22Rv1 (cell line): Measurements from ENCODE around the gene GOLGA6C.
"Not testable (repeated sequence)": the region's sequence is repeated elsewhere in the genome, so short reads cannot be mapped to it uniquely, and the experiment has no call there.

ENCODE experiments used
- H3K27ac ChIP-seq: fragments of 450-650 bp; 2 replicates; pipeline ENCODE4 v1.5.1; 2017
- CTCF ChIP-seq: fragments of 450-650 bp; IDR thresholded peaks from 2 replicates; pipeline ENCODE4 v1.5.1; 2017; ENCODE audit warnings: mild to moderate bottlenecking
- ZFX ChIP-seq: fragments of 450-650 bp; IDR thresholded peaks from 2 replicates; pipeline ENCODE4 v1.6.1; 2017; ENCODE audit warnings: antibody characterized with exemption, borderline replicate concordance

Gene GOLGA6C

GRCh38 chr15:75234191-75234810, 23.8 kb upstream of the GOLGA6C start:
- H3K27ac ChIP-seq: no peak overlapping the region
- TF ChIP-seq CTCF: no peak
- TF ChIP-seq ZFX: no peak

- no peak overlapping the region for H3K27ac ChIP-seq
- TF ChIP-seq ZFX (no peak), CTCF (no peak)
Measured at GRCh38 chr15:75235051-75235673, 23.0 kb upstream of the GOLGA6C start.

GRCh38 chr15:75235760-75236729, 22.1 kb upstream of the GOLGA6C start:
- TF ChIP-seq ZFX: no peak
- TF ChIP-seq CTCF: no peak
- no peak overlapping the region for H3K27ac ChIP-seq

GRCh38 chr15:75237316-75237982, 20.7 kb upstream of the GOLGA6C start:
- no peak overlapping the region for H3K27ac ChIP-seq
- TF ChIP-seq ZFX: no peak
- TF ChIP-seq CTCF: no peak

GRCh38 chr15:75238150-75238549, 20.0 kb upstream of the GOLGA6C start:
- no peak overlapping the region for H3K27ac ChIP-seq
- TF ChIP-seq ZFX (no peak), CTCF (no peak)

GRCh38 chr15:75245741-75246140, 12.4 kb upstream of the GOLGA6C start:
- not testable (repeated sequence) for H3K27ac ChIP-seq

GRCh38 chr15:75248991-75249390, 9.1 kb upstream of the GOLGA6C start:
- not testable (repeated sequence) for H3K27ac ChIP-seq
